ENCODE results near the gene CST5. TPM values are rescaled to one million over a fixed set of nuclear protein-coding genes. Genes with fewer than 3 reads are reported as not detected.

The CST5 gene
- polyA plus RNA-seq, 1 of the 3 experiments (the other 2 are of a cell fraction): not detected

DNA sequence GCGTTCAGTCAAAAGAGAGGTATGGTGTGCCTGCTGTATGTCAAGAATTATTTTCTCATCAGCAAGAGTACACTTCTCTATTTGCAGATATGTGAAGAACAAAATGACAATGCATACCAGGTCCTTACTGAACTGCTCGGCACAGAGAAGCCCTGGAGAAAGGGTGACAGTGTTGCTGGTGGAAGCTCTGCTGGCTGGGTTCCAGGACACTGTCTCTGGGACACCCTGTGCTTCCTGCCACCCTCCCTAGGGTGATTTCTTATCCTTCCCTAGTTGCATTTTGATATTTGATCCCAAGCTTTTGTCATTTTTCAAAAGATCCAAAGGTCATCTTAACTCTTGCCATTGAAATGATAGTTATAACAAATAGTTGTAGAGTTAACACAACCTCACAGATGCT, 8.3 kb upstream of the CST5 start:
- Histone ChIP-seq H3K36me3 (replicated peaks in 1 of 2; ENCODE audit: control insufficient read depth in 1 of 2, insufficient read depth in 2 of 2, low read length in 1 of 2) (no peaks in the 10 kb centered on the region), H3K79me2 (ENCODE audit: insufficient read depth) (no peaks in the 10 kb centered on the region), H3K9me2 (no peaks in the 10 kb centered on the region), H4K20me1 (ENCODE audit: insufficient read depth) (no peaks in the 10 kb centered on the region), H3K27me3 (ENCODE audit: insufficient read depth) (no peaks in the 10 kb centered on the region), H3K4me2 (no peak overlapping the region), H3K27ac (ENCODE audit: low read depth in 2 of 2, low read length in 1 of 2) (no peak overlapping the region), H3K9me3 (no peaks in the 10 kb centered on the region), H3K4me3 (ENCODE audit: low read depth in 2 of 2, low read length in 1 of 2) (no peak overlapping the region), H3K9ac (no peak overlapping the region), H3F3A (replicated peaks; ENCODE audit: insufficient read depth) (no peaks in the 10 kb centered on the region), H2AFZ (ENCODE audit: low read depth) (no peak overlapping the region), H3K4me1 (ENCODE audit: control insufficient read depth in 1 of 2, insufficient read depth in 2 of 2, low read depth in 1 of 2, low read length in 1 of 2) (no peaks in the 10 kb centered on the region)
- WGBS (ENCODE audit: low lambda C conversion rate): 0% methylated on average over 2 of the region's 2 CpGs
- DNase-seq: no peak
- TF ChIP-seq RCOR1 (IDR thresholded peaks at IDR 0.05; ENCODE audit: low read length): no peak
- no peak for TF ChIP-seq MAX (IDR thresholded peaks at IDR 0.05; ENCODE audit: low read depth)
- no peak for TF ChIP-seq EZH2phosphoT487 (IDR thresholded peaks at IDR 0.05; ENCODE audit: borderline replicate concordance, low read depth)
- no peak for TF ChIP-seq NFIC (IDR thresholded peaks at IDR 0.05; ENCODE audit: borderline replicate concordance)
- TF ChIP-seq SMC3 (IDR thresholded peaks at IDR 0.05; ENCODE audit: low read depth, low read length): no peak
- no peak for TF ChIP-seq FOXJ3 (CRISPR knock-in tag; IDR thresholded peaks at IDR 0.05)
- TF ChIP-seq RAD21 (IDR thresholded peaks at IDR 0.05; ENCODE audit: low read length): no peak
- TF ChIP-seq RFX5 (IDR thresholded peaks at IDR 0.05; ENCODE audit: low read length): no peak
- TF ChIP-seq TCF12 (IDR thresholded peaks at IDR 0.05): no peak
- TF ChIP-seq YY1 (IDR thresholded peaks at IDR 0.05; ENCODE audit: low read depth): no peak
- no peak for TF ChIP-seq USF2 (IDR thresholded peaks at IDR 0.05; ENCODE audit: borderline replicate concordance, low read depth, low read length)
- no peak for TF ChIP-seq ELF1 (IDR thresholded peaks at IDR 0.05)
- no peak for TF ChIP-seq POLR2AphosphoS5 (IDR thresholded peaks at IDR 0.05; ENCODE audit: low read depth, low read length)
- no peak for TF ChIP-seq REST (IDR thresholded peaks at IDR 0.05; ENCODE audit: low read depth, low read length)
- no peak for TF ChIP-seq CHD2 (IDR thresholded peaks at IDR 0.05; ENCODE audit: low read length, partially characterized antibody)
- no peak for TF ChIP-seq RXRA (IDR thresholded peaks at IDR 0.05; ENCODE audit: borderline replicate concordance, low read depth)
- TF ChIP-seq GABPA (IDR thresholded peaks at IDR 0.05; ENCODE audit: low read depth): no peak
- ChIA-PET POLR2A (no interaction called here), CTCF (no interaction called here)
